ENCODE measurements around the gene CADM4. TPM values are rescaled to one million over a fixed set of nuclear protein-coding genes. Genes with fewer than 3 reads are reported as not detected.

Gene CADM4
- total RNA-seq, 4 donors from 2014 or later: 31.6 to 67.9 (median 46.9) TPM

- Histone ChIP-seq H3K27ac (replicated peaks in 1 of 4) (no peak overlapping the region), H3K9me3 (no peaks in the 10 kb centered on the region), H3K4me3 (no peak overlapping the region), H3K4me1 (peaks cover 0 to 30% (median 26%) of the 10 kb centered on the region in 4 donors), H3K27me3 (no peaks in the 10 kb centered on the region), H3K36me3 (peaks cover 0 to 25% (median 5%) of the 10 kb centered on the region in 4 donors)
- DNase-seq (ENCODE audit: extremely low spot score): no peak
- no peak for TF ChIP-seq POLR2A (IDR thresholded peaks at IDR 0.05; ENCODE audit: low read depth)
- no peak for TF ChIP-seq POLR2AphosphoS5 (IDR thresholded peaks at IDR 0.05)
- TF ChIP-seq EP300 (IDR thresholded peaks at IDR 0.05): no peak
- TF ChIP-seq CTCF (IDR thresholded peaks at IDR 0.05): no peak
- intact Hi-C loops (cut with DNase I): no loop called here
- 100% methylated on average over 2 of the region's 2 CpGs for WGBS
These were observed 57.2 kb downstream of the CADM4 start for GRCh38 chr19:43582495-43582894.

- intact Hi-C loops (cut with DNase I): no loop called here
- no peak for TF ChIP-seq POLR2A (IDR thresholded peaks at IDR 0.05; ENCODE audit: low read depth)
- no peak for TF ChIP-seq POLR2AphosphoS5 (IDR thresholded peaks at IDR 0.05)
- TF ChIP-seq CTCF (IDR thresholded peaks at IDR 0.05): no peak
- no peak for TF ChIP-seq EP300 (IDR thresholded peaks at IDR 0.05)
- Histone ChIP-seq H3K9me3 (no peaks in the 10 kb centered on the region), H3K36me3 (peaks cover 0 to 17% (median 3%) of the 10 kb centered on the region in 4 donors), H3K4me3 (peak overlapping the region; percentile 53 to 63 (median 54)), H3K27ac (replicated peaks in 1 of 4) (peak overlapping the region; percentile 75 to 78 (median 75)), H3K27me3 (no peaks in the 10 kb centered on the region), H3K4me1 (peaks cover 0 to 30% (median 26%) of the 10 kb centered on the region in 4 donors)
- DNase-seq (ENCODE audit: extremely low spot score): no peak
- 55% methylated on average over 7 of the region's 7 CpGs for WGBS
These were observed 58.2 kb downstream of the CADM4 start for GRCh38 chr19:43581467-43581866.

- Histone ChIP-seq H3K27me3 (no peaks in the 10 kb centered on the region), H3K9me3 (no peaks in the 10 kb centered on the region), H3K4me3 (no peak overlapping the region), H3K27ac (replicated peaks in 1 of 4) (no peak overlapping the region), H3K36me3 (no peaks in the 10 kb centered on the region), H3K4me1 (peaks cover 11 to 50% (median 46%) of the 10 kb centered on the region in 4 donors)
- 92% methylated on average over 3 of the region's 3 CpGs for WGBS
- no peak for TF ChIP-seq CTCF (IDR thresholded peaks at IDR 0.05)
- TF ChIP-seq POLR2AphosphoS5 (IDR thresholded peaks at IDR 0.05): no peak
- TF ChIP-seq EP300 (IDR thresholded peaks at IDR 0.05): no peak
- TF ChIP-seq POLR2A (IDR thresholded peaks at IDR 0.05; ENCODE audit: low read depth): no peak
- intact Hi-C loops (cut with DNase I): loop anchor here (5.0 kb wide), 1 partner anchor 41 kb away; no protein-coding TSS in a partner anchor
- DNase-seq (ENCODE audit: extremely low spot score): no peak
These were observed 60.9 kb downstream of the CADM4 start for GRCh38 chr19:43578787-43579186.

GRCh38 chr19:43575955-43576878, 63.4 kb downstream of the CADM4 start:
- DNase-seq (ENCODE audit: extremely low spot score): no peak
- intact Hi-C loops (cut with DNase I): loop anchor here (2.0 to 5.0 kb wide), 2 partner anchors 19 to 39 kb away; no protein-coding TSS in a partner anchor
- H3K36me3 ChIP-seq: peaks cover 0 to 22% (median 5%) of the 10 kb centered on the region in 4 donors
- peak overlapping the region; percentile 82 to 89 (median 87) for H3K27ac ChIP-seq (replicated peaks in 1 of 4)
- H3K9me3 ChIP-seq: no peaks in the 10 kb centered on the region
- no peaks in the 10 kb centered on the region for H3K27me3 ChIP-seq
- TF ChIP-seq EP300 (IDR thresholded peaks at IDR 0.05) (no peak), CTCF (IDR thresholded peaks at IDR 0.05) (no peak), POLR2A (IDR thresholded peaks at IDR 0.05; ENCODE audit: low read depth) (no peak), POLR2AphosphoS5 (IDR thresholded peaks at IDR 0.05) (no peak)
- H3K4me3 ChIP-seq: peak overlapping the region; percentile 71 to 84 (median 78)
- peaks cover 13 to 45% (median 40%) of the 10 kb centered on the region in 4 donors for H3K4me1 ChIP-seq
- WGBS: 69% methylated on average over 37 of the region's 37 CpGs

Data from esophagus muscularis mucosa (tissue), 4 donors.